HepG2 (cell line): Measurements from ENCODE around the gene CA11. TPM values are rescaled to one million over a fixed set of nuclear protein-coding genes. Genes with fewer than 3 reads are reported as not detected.

Experiments
- ATAC-seq: fragments of 200-7000 bp; cut with Tn5 transposase; 3 replicates; pipeline ENCODE4 v1.9.1; 2020; ENCODE audit warnings: mild to moderate bottlenecking, moderate library complexity
- BruUV-seq: library from RNA; stranded (reverse); fragments of 400-500 nt; replicated peaks from 2 replicates; lab custom pipeline; 2021; lab: Mats Ljungman, UMichigan
- CTCF ChIA-PET: fragments of 300-600 bp; formaldehyde crosslinking; extraction: SDS; loops from one replicate; lab custom pipeline; 2021; ENCODE audit warnings: low total read pairs, inconsistent platforms, low intra/inter-chr PET ratio; lab: Yijun Ruan, JAX
- POLR2A ChIA-PET: fragments of 350-600 bp; sonication (Branson Sonifier 250); formaldehyde crosslinking; loops from one replicate; lab custom pipeline; 2020; ENCODE audit warnings: antibody characterized with exemption, inconsistent platforms; lab: Yijun Ruan, JAX
- DNase-seq: peaks from one replicate; pipeline ENCODE4 v3.0.0-alpha.2; 2015; ENCODE audit warnings: low spot score
- FAIRE-seq: peaks from 3 replicates; lab custom pipeline; 2011; peaks lifted over from hg19 to GRCh38; lab: Jason Lieb, UNC
- H2AFZ ChIP-seq: one replicate; pipeline ENCODE4 v1.6.1; 2011; ENCODE audit warnings: low read length, inconsistent platforms
- H3K27ac ChIP-seq: fragments of 300-600 bp; 3 replicates; pipeline ENCODE4 v1.8.0; 2011; ENCODE audit warnings: mixed run types, mild to moderate bottlenecking, mixed read lengths, low read length, inconsistent platforms; ENCODE audit not compliant: insufficient read depth; ENCODE audit errors: extremely low read length
- H3K27me3 ChIP-seq, 2 experiments: fragments of 200-600 bp in 1 of 2; 2 replicates in 1 of 2; 3 replicates in 1 of 2; pipeline versions ENCODE4 v1.6.0 to v1.8.0; 2011; ENCODE audit warnings: low read length in 2 of 2, mild to moderate bottlenecking in 2 of 2, moderate library complexity in 2 of 2, inconsistent platforms in 1 of 2; ENCODE audit not compliant: insufficient read depth in 2 of 2, control insufficient read depth in 1 of 2
- H3K36me3 ChIP-seq, 2 experiments: fragments of 200-600 bp in 1 of 2; replicated peaks in 1 of 2; 2 replicates in 1 of 2; 3 replicates in 1 of 2; pipeline versions ENCODE4 v1.5.1 to v1.8.0; 2011; ENCODE audit warnings: low read length in 2 of 2, inconsistent platforms in 1 of 2; ENCODE audit not compliant: insufficient read depth in 2 of 2, control insufficient read depth in 1 of 2
- H3K4me1 ChIP-seq: 2 replicates; pipeline ENCODE4 v1.5.1; 2012; ENCODE audit warnings: low read length, inconsistent platforms; ENCODE audit not compliant: insufficient read depth
- H3K4me2 ChIP-seq: 2 replicates; pipeline ENCODE4 v1.6.0; 2011; ENCODE audit warnings: low read depth, low read length, inconsistent platforms
- H3K4me3 ChIP-seq, 3 experiments: fragments of 200-600 bp in 1 of 3; sonication (generic), shearing (Covaris generic) in 1 of 3; replicated peaks in 1 of 3; 2 replicates each; pipeline ENCODE4 v1.5.1; 2011 to 2016; ENCODE audit warnings: low read length in 3 of 3, inconsistent platforms in 2 of 3, low read depth in 2 of 3, mild to moderate bottlenecking in 2 of 3, control low read depth in 1 of 3, mixed read lengths in 1 of 3; ENCODE audit not compliant: insufficient read depth in 1 of 3
- H3K79me2 ChIP-seq: one replicate; pipeline ENCODE4 v1.6.1; 2011; ENCODE audit warnings: low read length, inconsistent platforms; ENCODE audit not compliant: insufficient read depth
- H3K9ac ChIP-seq: 2 replicates; pipeline ENCODE4 v1.6.0; 2011; ENCODE audit warnings: mild to moderate bottlenecking, low read depth, low read length, inconsistent platforms; ENCODE audit not compliant: insufficient read depth
- H3K9me3 ChIP-seq: 2 replicates; pipeline ENCODE4 v1.5.1; 2012; ENCODE audit warnings: mild to moderate bottlenecking, low read length
- H4K20me1 ChIP-seq: 2 replicates; pipeline ENCODE4 v1.6.0; 2011; ENCODE audit warnings: inconsistent platforms, mild to moderate bottlenecking, low read length, moderate library complexity; ENCODE audit not compliant: insufficient read depth
- AHR ChIP-seq: IDR thresholded peaks from 2 replicates; pipeline ENCODE4 v1.6.1; 2018; ENCODE audit warnings: missing genetic modification reagents, missing compliant biosample characterization
- ARID5B ChIP-seq: IDR thresholded peaks from 2 replicates; pipeline ENCODE4 v1.4.0; 2020; ENCODE audit warnings: mild to moderate bottlenecking, missing genetic modification reagents
- ATM ChIP-seq: fragments of 450-650 bp; IDR thresholded peaks from 2 replicates; pipeline ENCODE4 v1.7.1; 2017; ENCODE audit warnings: mild to moderate bottlenecking, borderline replicate concordance
- DNMT1 ChIP-seq: sonication (generic); formaldehyde crosslinking; IDR thresholded peaks from 2 replicates; pipeline ENCODE4 v1.5.1; 2020; ENCODE audit warnings: mild to moderate bottlenecking, missing genetic modification reagents
- DR1 ChIP-seq: sonication (generic); formaldehyde crosslinking; IDR thresholded peaks from 2 replicates; pipeline ENCODE4 v1.8.0; 2021; ENCODE audit warnings: mild to moderate bottlenecking, missing genetic modification reagents, inconsistent platforms
- EED ChIP-seq: sonication (generic); formaldehyde crosslinking; IDR thresholded peaks from 2 replicates; pipeline ENCODE4 v1.5.0; 2020; ENCODE audit warnings: mild to moderate bottlenecking, missing genetic modification reagents
- HHEX ChIP-seq: IDR thresholded peaks from 2 replicates; pipeline ENCODE4 v1.6.1; 2016; ENCODE audit warnings: control low read depth
- MAFG ChIP-seq: sonication (generic); formaldehyde crosslinking; IDR thresholded peaks from 2 replicates; pipeline ENCODE4 v1.5.1; 2020; ENCODE audit warnings: mild to moderate bottlenecking, missing genetic modification reagents
- MED8 ChIP-seq: sonication (generic); formaldehyde crosslinking; IDR thresholded peaks from 2 replicates; pipeline ENCODE4 v1.8.1; 2023; ENCODE audit warnings: mild to moderate bottlenecking, missing genetic modification reagents; ENCODE audit not compliant: insufficient replicate concordance
- NFKBIZ ChIP-seq: IDR thresholded peaks from 2 replicates; pipeline ENCODE4 v1.6.1; 2018; ENCODE audit warnings: missing genetic modification reagents, missing compliant biosample characterization
- SRSF4 ChIP-seq: fragments of 200-400 bp; formaldehyde crosslinking; IDR thresholded peaks from one replicate; pipeline ENCODE4 v1.6.1; 2018; ENCODE audit warnings: mild to moderate bottlenecking, low read depth, low read length, moderate library complexity; ENCODE audit not compliant: poor library complexity, severe bottlenecking
- ZBTB20 ChIP-seq: sonication (generic); formaldehyde crosslinking; IDR thresholded peaks from 2 replicates; pipeline ENCODE4 v1.8.1; 2023; ENCODE audit warnings: missing genetic modification reagents, low read depth, mild to moderate bottlenecking, borderline replicate concordance
- ZNF12 ChIP-seq: sonication (generic); formaldehyde crosslinking; IDR thresholded peaks from 2 replicates; pipeline ENCODE4 v1.5.0; 2020; ENCODE audit warnings: missing genetic modification reagents
- ZNF17 ChIP-seq: sonication (generic); formaldehyde crosslinking; IDR thresholded peaks from 2 replicates; pipeline ENCODE4 v1.5.0; 2020; ENCODE audit warnings: mild to moderate bottlenecking, missing genetic modification reagents
- ZNF784 ChIP-seq: sonication (generic); formaldehyde crosslinking; IDR thresholded peaks from 2 replicates; pipeline ENCODE4 v1.5.1; 2020; ENCODE audit warnings: missing genetic modification reagents, mild to moderate bottlenecking, borderline replicate concordance
- ZNF816 ChIP-seq: sonication (generic); formaldehyde crosslinking; IDR thresholded peaks from 2 replicates; pipeline ENCODE4 v1.8.0; 2022; ENCODE audit warnings: missing genetic modification reagents, mild to moderate bottlenecking, borderline replicate concordance
- ZSCAN20 ChIP-seq: sonication (generic); formaldehyde crosslinking; IDR thresholded peaks from 2 replicates; pipeline ENCODE4 v1.4.0; 2020; ENCODE audit warnings: missing genetic modification reagents, mild to moderate bottlenecking, borderline replicate concordance
- ZSCAN31 ChIP-seq: sonication (generic); formaldehyde crosslinking; IDR thresholded peaks from 2 replicates; pipeline ENCODE4 v1.5.0; 2020; ENCODE audit warnings: low read depth, mild to moderate bottlenecking, missing genetic modification reagents
- WGBS: methylation state at CpG from one replicate; pipeline ENCODE4 v1.1.6; 2017; ENCODE audit warnings: low lambda C conversion rate; 5-methylcytosine and 5-hydroxymethylcytosine counted together
- in situ Hi-C: cut with HindIII; loops from 2 replicates; pipeline ENCODE4 v1.10.0; 2017; ENCODE audit warnings: low pct_unique_long_range_greater_than_20kb; ENCODE audit not compliant: extremely low pct_ligation_motif_present
- intact Hi-C: fragments of 100-400 bp; cut with micrococcal nuclease; formaldehyde crosslinking; loops from one replicate; pipeline ENCODE4 v1.10.0; 2022; ENCODE audit not compliant: unreplicated experiment
- polyA plus RNA-seq, 8 experiments: library from polyadenylated mRNA; depleted of rRNA in 3 of 8; stranded (reverse) in 7 of 8; unstranded in 1 of 8; fragments of >200 nt; fragmentation: Illumina TruSeq in 4 of 8; extraction: Trizol in 4 of 8; gene quantifications; 2 replicates each; pipeline versions ENCODE4 v1.2.1 to v1.2.3, GENCODE V29; 2011 to 2016; ENCODE audit warnings: low read depth in 4 of 8, missing spikeins in 1 of 8, mixed read lengths in 1 of 8; ENCODE audit not compliant: insufficient read depth in 1 of 8
- total RNA-seq, 5 experiments: library from RNA; depleted of rRNA; stranded (reverse); fragments of >200 nt; fragmentation: Illumina TruSeq; extraction: Trizol; gene quantifications; 2 replicates each; pipeline ENCODE4 v1.2.3, GENCODE V29; 2016; ENCODE audit warnings: low read depth in 1 of 5

Gene CA11
- total and polyA plus RNA-seq, 2 of the 13 experiments (the other 11 are each of a cell fraction or from before 2014, with no cell fraction given): 0.41 to 0.58 TPM

GRCh38 chr19:48673436-48674100 lies 27.6 kb upstream of the CA11 start:
- POLR2A ChIA-PET: no interaction called here
- Histone ChIP-seq H3K27ac (no peak overlapping the region), H3K9ac (no peak overlapping the region), H3K4me1 (peaks cover 25% of the 10 kb centered on the region), H4K20me1 (no peaks in the 10 kb centered on the region), H3K4me3 (no peak overlapping the region), H3K79me2 (no peaks in the 10 kb centered on the region), H3K9me3 (no peaks in the 10 kb centered on the region), H3K27me3 (peaks cover 4 to 22% of the 10 kb centered on the region in 2 experiments; a peak in 4 of 5 replicates), H3K4me2 (no peak overlapping the region), H2AFZ (no peak overlapping the region), H3K36me3 (no peaks in the 10 kb centered on the region)
- in situ Hi-C loops: loop anchor here (10.0 kb wide), 2 partner anchors 111 to 161 kb away; partner anchors contain the start of gene HSD17B14
- DNase-seq (no peak), FAIRE-seq (no peak), ATAC-seq (no peak)
- intact Hi-C loops: no loop called here
- BruUV-seq: no TSS peak
- CTCF ChIA-PET: no interaction called here
- 55% methylated on average over 24 of the region's 25 CpGs for WGBS
- TF ChIP-seq AHR (CRISPR knock-in tag): no peak
- TF ChIP-seq SRSF4: no peak
- no peak for TF ChIP-seq ZNF12 (CRISPR knock-in tag)
- no peak for TF ChIP-seq ATM
- TF ChIP-seq ZSCAN31 (CRISPR knock-in tag): no peak
- no peak for TF ChIP-seq ZNF784
- no peak for TF ChIP-seq DR1
- TF ChIP-seq DNMT1 (CRISPR knock-in tag): no peak
- no peak for TF ChIP-seq MED8 (CRISPR knock-in tag)
- TF ChIP-seq HHEX (CRISPR knock-in tag): no peak
- no peak for TF ChIP-seq ZNF17 (CRISPR knock-in tag)
- no peak for TF ChIP-seq ZBTB20 (CRISPR knock-in tag)
- TF ChIP-seq MAFG (CRISPR knock-in tag): no peak
- no peak for TF ChIP-seq NFKBIZ
- TF ChIP-seq EED (CRISPR knock-in tag): no peak
- TF ChIP-seq ZNF816: no peak
- TF ChIP-seq ZSCAN20 (CRISPR knock-in tag): no peak
- TF ChIP-seq ARID5B: no peak
